ENCODE data around the gene EXOC2.
"Not testable (repeated sequence)": the region's sequence is repeated elsewhere in the genome, so short reads cannot be mapped to it uniquely, and the experiment has no call there.

DNA sequence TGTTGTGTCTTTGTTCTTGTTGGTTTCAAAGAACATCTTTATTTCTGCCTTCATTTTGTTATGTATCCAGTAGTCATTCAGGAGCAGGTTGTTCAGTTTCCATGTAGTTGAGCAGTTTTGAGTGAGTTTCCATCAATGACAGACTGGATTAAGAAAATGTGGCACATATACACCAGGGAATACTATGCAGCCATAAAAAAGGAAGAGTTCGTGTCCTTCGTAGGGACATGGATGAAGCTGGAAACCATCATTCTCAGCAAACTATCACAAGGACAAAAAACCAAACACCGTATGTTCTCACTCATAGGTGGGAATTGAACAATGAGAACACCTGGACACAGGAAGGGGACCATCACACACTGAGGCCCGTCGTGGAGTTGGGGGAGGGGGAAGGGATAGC, 87.0 kb downstream of the EXOC2 start:
- TF ChIP-seq POLR2A (IDR thresholded peaks at IDR 0.05); EP300 (IDR thresholded peaks at IDR 0.05; ENCODE audit: low read depth); POLR2AphosphoS5 (IDR thresholded peaks at IDR 0.05): not testable (repeated sequence)
- TF ChIP-seq, protein P1, sequence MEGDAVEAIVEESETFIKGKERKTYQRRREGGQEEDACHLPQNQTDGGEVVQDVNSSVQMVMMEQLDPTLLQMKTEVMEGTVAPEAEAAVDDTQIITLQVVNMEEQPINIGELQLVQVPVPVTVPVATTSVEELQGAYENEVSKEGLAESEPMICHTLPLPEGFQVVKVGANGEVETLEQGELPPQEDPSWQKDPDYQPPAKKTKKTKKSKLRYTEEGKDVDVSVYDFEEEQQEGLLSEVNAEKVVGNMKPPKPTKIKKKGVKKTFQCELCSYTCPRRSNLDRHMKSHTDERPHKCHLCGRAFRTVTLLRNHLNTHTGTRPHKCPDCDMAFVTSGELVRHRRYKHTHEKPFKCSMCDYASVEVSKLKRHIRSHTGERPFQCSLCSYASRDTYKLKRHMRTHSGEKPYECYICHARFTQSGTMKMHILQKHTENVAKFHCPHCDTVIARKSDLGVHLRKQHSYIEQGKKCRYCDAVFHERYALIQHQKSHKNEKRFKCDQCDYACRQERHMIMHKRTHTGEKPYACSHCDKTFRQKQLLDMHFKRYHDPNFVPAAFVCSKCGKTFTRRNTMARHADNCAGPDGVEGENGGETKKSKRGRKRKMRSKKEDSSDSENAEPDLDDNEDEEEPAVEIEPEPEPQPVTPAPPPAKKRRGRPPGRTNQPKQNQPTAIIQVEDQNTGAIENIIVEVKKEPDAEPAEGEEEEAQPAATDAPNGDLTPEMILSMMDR (IDR thresholded peaks at IDR 0.05), result not testable (repeated sequence)

All from transverse colon (tissue), 4 donors.